ENCODE measurements around the gene TNFAIP2.

DNA sequence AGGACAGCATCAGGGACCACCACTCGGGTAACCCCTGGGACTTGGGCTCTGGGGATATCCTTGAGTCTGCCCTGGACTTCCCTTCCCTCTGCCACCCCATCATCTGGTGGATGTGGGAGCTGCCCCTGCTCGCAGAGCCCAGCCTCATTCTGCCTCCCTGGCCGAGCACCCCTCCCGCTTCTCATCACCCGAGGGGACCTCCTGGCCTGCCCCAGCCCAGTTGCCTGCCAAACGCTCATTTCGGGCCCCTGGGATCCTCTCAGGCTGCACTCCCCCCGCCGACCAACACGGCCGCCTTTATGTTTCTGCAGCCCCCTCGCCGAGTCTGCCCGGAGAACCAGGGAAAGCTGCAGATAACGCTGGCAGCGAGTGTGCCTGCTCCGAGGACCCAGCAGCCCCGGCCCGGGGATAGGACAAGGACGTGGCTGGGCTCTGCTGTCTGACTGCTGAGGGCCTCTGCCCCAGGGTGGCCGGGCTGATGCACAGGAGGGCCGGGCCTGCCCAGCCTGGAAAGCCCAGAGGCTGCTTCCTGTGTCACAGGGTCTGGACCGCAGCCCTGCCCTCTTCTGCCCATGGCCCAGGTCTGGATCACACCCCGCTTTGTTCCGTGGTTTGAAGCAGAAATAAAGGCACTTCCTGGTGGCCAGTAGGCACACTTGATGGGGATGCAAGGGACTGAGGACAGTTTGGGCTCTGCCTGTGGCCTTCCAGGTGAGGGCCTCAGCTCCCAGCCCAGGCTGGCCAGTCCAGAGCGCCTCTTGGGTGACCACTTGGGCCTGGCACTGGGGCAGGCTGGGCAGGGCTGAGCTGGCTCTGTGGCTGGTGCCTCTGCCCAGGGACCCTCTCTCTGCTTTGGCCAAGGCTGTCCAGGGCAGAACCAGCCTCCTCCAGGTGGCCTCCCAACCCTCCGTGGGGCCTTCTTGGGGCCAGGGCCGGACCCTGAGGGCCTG lies 33.6 kb upstream of the TNFAIP2 start:
- TF ChIP-seq, protein P1, sequence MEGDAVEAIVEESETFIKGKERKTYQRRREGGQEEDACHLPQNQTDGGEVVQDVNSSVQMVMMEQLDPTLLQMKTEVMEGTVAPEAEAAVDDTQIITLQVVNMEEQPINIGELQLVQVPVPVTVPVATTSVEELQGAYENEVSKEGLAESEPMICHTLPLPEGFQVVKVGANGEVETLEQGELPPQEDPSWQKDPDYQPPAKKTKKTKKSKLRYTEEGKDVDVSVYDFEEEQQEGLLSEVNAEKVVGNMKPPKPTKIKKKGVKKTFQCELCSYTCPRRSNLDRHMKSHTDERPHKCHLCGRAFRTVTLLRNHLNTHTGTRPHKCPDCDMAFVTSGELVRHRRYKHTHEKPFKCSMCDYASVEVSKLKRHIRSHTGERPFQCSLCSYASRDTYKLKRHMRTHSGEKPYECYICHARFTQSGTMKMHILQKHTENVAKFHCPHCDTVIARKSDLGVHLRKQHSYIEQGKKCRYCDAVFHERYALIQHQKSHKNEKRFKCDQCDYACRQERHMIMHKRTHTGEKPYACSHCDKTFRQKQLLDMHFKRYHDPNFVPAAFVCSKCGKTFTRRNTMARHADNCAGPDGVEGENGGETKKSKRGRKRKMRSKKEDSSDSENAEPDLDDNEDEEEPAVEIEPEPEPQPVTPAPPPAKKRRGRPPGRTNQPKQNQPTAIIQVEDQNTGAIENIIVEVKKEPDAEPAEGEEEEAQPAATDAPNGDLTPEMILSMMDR (IDR thresholded peaks at IDR 0.05; ENCODE audit: insufficient read depth, low read length, poor library complexity, severe bottlenecking), result no peak
- no peak for TF ChIP-seq EZH2phosphoT487 (conservative IDR thresholded peaks at IDR 0.05; ENCODE audit: low read length)

Data from SU-DHL-6 (cell line).